Measurements from ENCODE around the gene C1QTNF6.

GRCh38 chr22:37225481-37225880, 37.4 kb upstream of the C1QTNF6 start:
- no peak for TF ChIP-seq CTCF (IDR thresholded peaks at IDR 0.05)
- TF ChIP-seq POLR2A (IDR thresholded peaks at IDR 0.05) = no peak

Data from testis (tissue), 2 donors.